ENCODE data around the gene ZNF423.

GRCh38 chr16:49537924-49538459, 317.9 kb downstream of the ZNF423 start:
- TF ChIP-seq GATA2 (IDR thresholded peaks at IDR 0.05; ENCODE audit: low read depth, low read length) (no peak), GATA3 (IDR thresholded peaks at IDR 0.05; ENCODE audit: low read depth, low read length) (no peak)

All from SH-SY5Y (cell line).